OCI-LY3 (cell line): ENCODE data around the gene MYPN.

ENCODE experiments used
- H2AFZ ChIP-seq: fragments of 200-600, 300-600 bp; shearing (Covaris generic); 2 replicates; pipeline ENCODE4 v1.6.0; 2014; ENCODE audit warnings: antibody characterized with exemption, low read depth, low read length
- H3K27ac ChIP-seq: fragments of 200-600, 300-600 bp; sonication (generic); 2 replicates; pipeline ENCODE4 v1.5.1; 2014; ENCODE audit warnings: mild to moderate bottlenecking, low read length, moderate library complexity, mixed read lengths
- H3K27me3 ChIP-seq: fragments of 200-600, 300-600 bp; sonication (generic); 2 replicates; pipeline ENCODE4 v1.6.1; 2014; ENCODE audit warnings: low read depth, low read length, mixed read lengths
- H3K36me3 ChIP-seq: fragments of 200-600, 300-600 bp; sonication (generic); replicated peaks from 2 replicates; pipeline ENCODE3; 2014; ENCODE audit warnings: low read depth, low read length, mixed read lengths
- H3K4me1 ChIP-seq: fragments of 300-600, 200-600 bp; sonication (generic); 2 replicates; pipeline ENCODE4 v1.6.1; 2014; ENCODE audit warnings: low read length, mixed read lengths
- H3K4me2 ChIP-seq: fragments of 200-600, 300-600 bp; sonication (generic); 2 replicates; pipeline ENCODE4 v1.6.1; 2014; ENCODE audit warnings: low read length, mixed read lengths
- H3K4me3 ChIP-seq: fragments of 300-600, 200-600 bp; sonication (generic); 2 replicates; pipeline ENCODE4 v1.5.1; 2014; ENCODE audit warnings: antibody characterized with exemption, mild to moderate bottlenecking, low read length, moderate library complexity
- H3K79me2 ChIP-seq: fragments of 300-600, 200-600 bp; shearing (Covaris generic); 2 replicates; pipeline ENCODE4 v1.6.1; 2014; ENCODE audit warnings: mild to moderate bottlenecking, low read length, mixed read lengths
- H3K9ac ChIP-seq: fragments of 300-600, 200-600 bp; shearing (Covaris generic); 2 replicates; pipeline ENCODE4 v1.6.0; 2014; ENCODE audit warnings: mild to moderate bottlenecking, low read length, moderate library complexity
- H3K9me3 ChIP-seq: fragments of 200-600, 300-600 bp; shearing (Covaris generic); 2 replicates; pipeline ENCODE4 v1.6.1; 2014; ENCODE audit warnings: low read length, mixed read lengths; ENCODE audit not compliant: insufficient read depth
- H4K20me1 ChIP-seq: fragments of 200-600, 300-600 bp; sonication (generic); 2 replicates; pipeline ENCODE4 v1.6.1; 2016; ENCODE audit warnings: low read length, mixed read lengths; ENCODE audit not compliant: insufficient read depth
- EZH2phosphoT487 ChIP-seq: fragments of 200-600 bp; shearing (Covaris generic); IDR thresholded peaks from 2 replicates; pipeline ENCODE4 v1.6.1; 2018; ENCODE audit warnings: antibody characterized with exemption, mixed run types, low read depth
- TF ChIP-seq, protein P1 (sequence below): fragments of 200-600, 300-600 bp; sonication (generic); IDR thresholded peaks from 2 replicates; pipeline ENCODE4 v1.5.1; 2014; ENCODE audit warnings: antibody characterized with exemption, low read length, low read depth

MYPN gene

DNA sequence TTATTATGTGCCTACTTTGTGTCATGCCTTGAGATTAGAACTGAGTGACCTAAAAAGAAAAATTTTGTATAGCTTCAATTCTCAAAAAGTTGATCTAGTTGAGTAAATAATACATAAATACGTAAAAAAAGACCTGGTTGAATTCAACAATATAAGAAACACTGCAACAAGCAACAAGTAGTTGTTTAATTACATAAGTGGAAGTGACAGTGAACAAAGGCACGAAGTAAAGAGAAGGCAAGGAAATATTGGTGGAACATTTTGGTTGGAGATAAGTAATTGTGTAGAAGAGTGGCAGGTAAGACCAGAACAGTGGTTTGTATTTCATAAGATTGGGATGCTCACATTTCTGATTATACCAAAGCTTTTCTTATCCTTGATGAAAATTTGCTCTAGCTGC lies 8.2 kb upstream of the MYPN start:
- no peaks in the 10 kb centered on the region for H3K36me3 ChIP-seq

DNA sequence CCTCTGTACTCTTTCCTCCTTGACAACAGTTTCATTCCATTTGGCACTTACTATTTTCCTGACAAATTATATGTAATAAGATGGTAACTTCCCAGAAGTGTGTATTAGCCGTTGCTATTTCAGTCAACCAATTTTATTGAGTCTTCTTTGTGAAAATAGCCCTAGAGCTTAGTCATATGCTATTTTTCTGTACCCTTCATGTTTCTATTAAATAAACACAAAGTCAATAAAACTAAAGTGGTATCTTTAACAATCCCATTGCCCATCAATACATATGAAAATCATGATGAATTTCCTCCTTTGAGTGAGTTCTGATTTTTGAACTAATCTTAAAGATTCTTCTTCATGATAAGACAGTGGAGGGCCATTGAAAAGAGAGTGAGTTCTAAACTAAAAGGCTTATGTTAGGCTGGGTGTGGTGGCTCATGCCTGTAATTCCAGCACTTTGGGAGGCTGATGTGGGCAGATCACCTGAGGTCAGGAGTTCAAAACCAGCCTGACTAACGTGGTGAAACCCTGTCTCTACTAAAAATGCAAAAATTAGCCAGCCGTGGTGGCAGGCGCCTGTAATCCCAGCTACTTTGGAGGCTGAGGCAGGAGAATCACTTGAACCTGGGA lies 5.9 kb upstream of the MYPN start:
- TF ChIP-seq, protein P1, sequence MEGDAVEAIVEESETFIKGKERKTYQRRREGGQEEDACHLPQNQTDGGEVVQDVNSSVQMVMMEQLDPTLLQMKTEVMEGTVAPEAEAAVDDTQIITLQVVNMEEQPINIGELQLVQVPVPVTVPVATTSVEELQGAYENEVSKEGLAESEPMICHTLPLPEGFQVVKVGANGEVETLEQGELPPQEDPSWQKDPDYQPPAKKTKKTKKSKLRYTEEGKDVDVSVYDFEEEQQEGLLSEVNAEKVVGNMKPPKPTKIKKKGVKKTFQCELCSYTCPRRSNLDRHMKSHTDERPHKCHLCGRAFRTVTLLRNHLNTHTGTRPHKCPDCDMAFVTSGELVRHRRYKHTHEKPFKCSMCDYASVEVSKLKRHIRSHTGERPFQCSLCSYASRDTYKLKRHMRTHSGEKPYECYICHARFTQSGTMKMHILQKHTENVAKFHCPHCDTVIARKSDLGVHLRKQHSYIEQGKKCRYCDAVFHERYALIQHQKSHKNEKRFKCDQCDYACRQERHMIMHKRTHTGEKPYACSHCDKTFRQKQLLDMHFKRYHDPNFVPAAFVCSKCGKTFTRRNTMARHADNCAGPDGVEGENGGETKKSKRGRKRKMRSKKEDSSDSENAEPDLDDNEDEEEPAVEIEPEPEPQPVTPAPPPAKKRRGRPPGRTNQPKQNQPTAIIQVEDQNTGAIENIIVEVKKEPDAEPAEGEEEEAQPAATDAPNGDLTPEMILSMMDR = no peak
- TF ChIP-seq EZH2phosphoT487 = no peak
- H3K4me1 ChIP-seq = no peaks in the 10 kb centered on the region

More for the DNA sequence above, 8.2 kb upstream of the MYPN start:
- H3K9me3 ChIP-seq = no peaks in the 10 kb centered on the region
- no peak overlapping the region for H2AFZ ChIP-seq
- no peaks in the 10 kb centered on the region for H4K20me1 ChIP-seq
- no peaks in the 10 kb centered on the region for H3K27me3 ChIP-seq
- no peak for TF ChIP-seq EZH2phosphoT487
- TF ChIP-seq, protein P1 = no peak
- H3K4me3 ChIP-seq = no peak overlapping the region
- H3K4me1 ChIP-seq = no peaks in the 10 kb centered on the region
- no peak overlapping the region for H3K4me2 ChIP-seq
- no peak overlapping the region for H3K27ac ChIP-seq
- H3K9ac ChIP-seq = no peak overlapping the region
- H3K79me2 ChIP-seq = no peaks in the 10 kb centered on the region

DNA sequence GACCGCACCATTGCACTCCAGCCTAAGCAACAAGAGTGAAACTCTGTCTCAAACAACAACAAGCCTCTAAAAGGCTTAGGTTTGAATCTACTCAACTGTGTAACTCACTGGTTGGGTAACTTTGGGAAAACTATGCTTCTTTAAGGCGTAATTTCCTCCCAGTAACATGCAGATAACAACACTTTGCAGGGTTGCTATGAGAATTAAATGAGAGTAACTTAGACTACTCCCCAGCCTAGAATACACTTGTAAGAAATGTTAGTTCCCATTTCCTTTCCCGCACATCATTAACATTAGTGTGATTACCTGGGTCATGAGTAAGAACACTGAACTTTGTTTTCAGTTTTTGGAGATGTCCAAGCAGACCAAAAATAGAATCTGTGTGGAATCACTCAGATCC lies 5.4 kb upstream of the MYPN start:
- Histone ChIP-seq H3K27me3 (no peaks in the 10 kb centered on the region), H3K4me3 (no peak overlapping the region), H3K79me2 (no peaks in the 10 kb centered on the region), H3K4me2 (no peak overlapping the region), H3K9ac (no peak overlapping the region), H3K9me3 (no peaks in the 10 kb centered on the region), H2AFZ (no peak overlapping the region), H3K36me3 (no peaks in the 10 kb centered on the region), H4K20me1 (no peaks in the 10 kb centered on the region), H3K27ac (no peak overlapping the region), H3K4me1 (no peaks in the 10 kb centered on the region)
- TF ChIP-seq EZH2phosphoT487 = no peak
- TF ChIP-seq, protein P1 = no peak

More for the DNA sequence above, 5.9 kb upstream of the MYPN start:
- no peak overlapping the region for H3K9ac ChIP-seq
- no peaks in the 10 kb centered on the region for H3K9me3 ChIP-seq
- H3K27me3 ChIP-seq = no peaks in the 10 kb centered on the region
- no peak overlapping the region for H2AFZ ChIP-seq
- no peak overlapping the region for H3K4me2 ChIP-seq
- no peak overlapping the region for H3K27ac ChIP-seq
- no peaks in the 10 kb centered on the region for H3K79me2 ChIP-seq
- H3K36me3 ChIP-seq = no peaks in the 10 kb centered on the region
- no peaks in the 10 kb centered on the region for H4K20me1 ChIP-seq
- no peak overlapping the region for H3K4me3 ChIP-seq

DNA sequence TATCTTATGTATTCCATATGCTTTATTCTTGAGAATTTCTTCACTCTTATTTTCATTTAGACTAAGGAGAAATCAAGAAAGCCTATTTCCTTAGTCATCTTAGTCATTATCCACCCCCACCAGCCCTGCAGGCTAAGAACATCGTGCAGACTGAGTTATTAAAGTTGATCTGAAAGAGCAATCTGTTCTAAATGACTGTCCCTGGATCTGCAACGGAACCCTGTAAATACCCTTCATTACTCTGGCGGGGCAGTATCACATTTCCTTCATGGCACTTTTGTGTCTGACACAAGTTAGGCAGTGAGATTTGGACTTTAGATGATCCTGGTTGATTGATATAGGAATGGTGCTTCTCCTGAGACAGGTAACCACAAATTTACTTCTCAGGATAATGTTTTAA lies 3.5 kb upstream of the MYPN start:
- no peak overlapping the region for H3K9ac ChIP-seq
- 0 out of 2 replicates have a peak overlapping the region, but pooled peaks have one; percentile 3 for H3K4me2 ChIP-seq
- H3K4me1 ChIP-seq = no peaks in the 10 kb centered on the region
- H4K20me1 ChIP-seq = no peaks in the 10 kb centered on the region
- no peak overlapping the region for H3K27ac ChIP-seq
- 0 out of 2 replicates have a peak overlapping the region, but pooled peaks have one; percentile 18 for H2AFZ ChIP-seq
- TF ChIP-seq EZH2phosphoT487 = no peak
- TF ChIP-seq, protein P1 = no peak
- H3K36me3 ChIP-seq = no peaks in the 10 kb centered on the region
- no peak overlapping the region for H3K4me3 ChIP-seq
- no peaks in the 10 kb centered on the region for H3K9me3 ChIP-seq
- H3K79me2 ChIP-seq = no peaks in the 10 kb centered on the region
- H3K27me3 ChIP-seq = no peaks in the 10 kb centered on the region
